Fibroblast of skin of left quadriceps (primary cell): ENCODE results near the gene ZNF444.
"Not testable (repeated sequence)": the region's sequence is repeated elsewhere in the genome, so short reads cannot be mapped to it uniquely, and the experiment has no call there.

Source experiments
- DNase-seq, 2 experiments: peaks; one replicate each; pipeline ENCODE4 v3.0.0-alpha.2; 2013; ENCODE audit warnings: low read depth in 2 of 2

The ZNF444 gene

GRCh38 chr19:56177564-56178243 lies 36.6 kb downstream of the ZNF444 start:
- DNase-seq = no peak

DNA sequence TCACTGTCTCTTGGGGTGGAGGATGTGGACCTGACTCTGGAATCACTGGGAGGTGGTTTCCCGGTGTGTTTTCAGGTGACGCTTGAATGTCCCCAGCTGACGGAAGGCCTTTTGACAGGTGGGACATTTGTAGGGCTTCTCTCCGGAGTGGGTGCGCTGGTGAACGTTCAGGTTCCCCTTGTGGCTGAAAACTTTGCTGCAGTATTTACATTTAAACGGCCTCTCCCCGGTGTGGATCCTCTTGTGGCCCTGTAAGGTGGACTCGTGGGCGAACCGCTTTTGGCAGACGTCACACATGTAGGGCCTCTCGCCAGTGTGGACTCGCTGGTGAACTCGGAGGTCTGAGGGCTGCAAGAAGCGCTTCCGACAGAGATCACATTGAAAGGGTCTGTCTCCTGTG lies 48.7 kb downstream of the ZNF444 start:
- no peak for DNase-seq

DNA sequence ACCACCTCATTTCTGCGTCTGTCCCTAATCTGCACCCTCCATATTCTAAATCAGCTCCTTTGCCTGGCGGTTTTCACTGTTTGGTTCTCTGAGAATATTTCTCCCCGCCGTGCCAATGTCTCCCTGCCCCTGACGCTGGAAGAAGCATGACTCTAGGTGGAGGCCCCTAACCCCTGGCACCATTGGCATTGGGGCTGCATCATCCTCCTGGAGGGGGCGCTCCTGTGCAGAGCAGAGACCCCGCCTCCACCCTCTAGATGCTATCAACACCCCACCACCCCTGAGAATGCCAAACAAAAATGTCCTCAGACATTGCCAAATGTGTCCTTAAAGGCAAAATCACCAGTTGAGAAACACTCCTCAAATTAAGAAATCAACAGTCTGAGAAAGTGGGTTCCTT lies 50.0 kb downstream of the ZNF444 start:
- DNase-seq = no peak

- no peak for DNase-seq
Observed at GRCh38 chr19:56191711-56192110, 50.6 kb downstream of the ZNF444 start.

- DNase-seq = no peak
Observed at GRCh38 chr19:56193981-56194640, 53.0 kb downstream of the ZNF444 start.

- not testable (repeated sequence) for DNase-seq
Observed at GRCh38 chr19:56197646-56198045, 56.6 kb downstream of the ZNF444 start, which contains the start of gene ZSCAN5B. ZSCAN5B (minus strand) TSS chr19:56197783; CDS start chr19:56193052, 4,731 bp downstream.

- DNase-seq = no peak
Observed at GRCh38 chr19:56199687-56200086, 58.6 kb downstream of the ZNF444 start.

DNA sequence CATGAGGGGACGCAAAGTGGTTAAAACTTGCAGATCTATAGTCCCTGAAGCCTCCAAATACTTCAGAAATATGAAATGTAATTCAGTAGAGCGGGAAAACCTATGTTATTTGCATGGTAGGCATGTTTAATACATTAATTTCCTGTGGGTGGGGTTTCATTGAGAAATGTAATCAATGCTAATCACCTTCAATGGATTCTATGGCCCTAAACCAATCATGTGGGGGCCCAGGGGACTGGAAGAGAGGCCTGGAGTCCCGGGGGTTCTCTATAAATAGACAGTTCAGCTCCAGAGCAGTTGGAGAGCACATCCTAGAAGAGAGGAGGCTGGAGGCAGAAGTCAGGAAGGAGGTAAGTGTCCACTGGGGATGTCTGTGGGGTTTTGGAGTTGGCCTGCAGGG lies 60.9 kb downstream of the ZNF444 start, which contains the start of gene ZSCAN5C:
Gene ZSCAN5C, plus strand, starts transcription at position 301 of the 400 bp plus-strand sequence. CDS start 3,641 bp downstream, outside the sequence.
- DNase-seq = no peak

DNA sequence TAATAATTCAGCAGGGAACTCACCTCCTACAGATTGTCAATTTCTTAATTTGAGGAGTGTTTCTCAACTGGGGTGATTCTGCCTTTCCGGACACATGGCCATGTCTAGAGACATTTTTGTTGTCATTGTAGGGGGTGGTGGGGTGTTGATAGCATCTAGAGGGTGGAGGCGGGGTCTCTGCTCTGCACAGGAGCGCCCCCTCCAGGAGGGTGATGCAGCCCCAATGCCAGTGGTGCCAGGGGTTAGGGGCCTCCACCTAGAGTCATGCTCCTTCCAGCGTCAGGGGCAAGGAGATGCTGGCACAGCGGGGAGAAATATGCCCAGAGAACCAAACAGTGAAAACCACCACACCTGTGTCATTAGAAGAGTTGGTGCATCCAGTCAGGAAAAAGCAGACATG lies 66.5 kb downstream of the ZNF444 start:
- DNase-seq = not testable (repeated sequence)

DNA sequence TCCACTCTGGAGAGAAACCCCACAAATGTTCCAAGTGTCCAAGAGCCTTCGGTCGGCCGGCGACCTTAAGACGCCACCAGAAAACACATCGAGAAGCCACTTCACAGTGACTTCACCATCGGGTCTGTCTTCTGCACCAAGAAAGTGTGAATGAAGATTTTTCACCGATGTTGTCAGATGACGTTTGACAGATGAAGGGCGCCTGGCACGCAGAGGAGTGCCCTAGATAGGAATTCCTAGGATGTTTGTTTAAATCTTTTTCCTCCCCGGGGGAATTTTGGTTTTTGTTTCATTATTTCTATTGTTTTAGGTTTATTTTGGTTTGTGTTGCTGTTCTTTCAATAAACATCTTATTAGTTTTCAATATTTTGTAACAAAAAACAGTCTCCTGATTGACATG lies 68.0 kb downstream of the ZNF444 start:
- no peak for DNase-seq

DNA sequence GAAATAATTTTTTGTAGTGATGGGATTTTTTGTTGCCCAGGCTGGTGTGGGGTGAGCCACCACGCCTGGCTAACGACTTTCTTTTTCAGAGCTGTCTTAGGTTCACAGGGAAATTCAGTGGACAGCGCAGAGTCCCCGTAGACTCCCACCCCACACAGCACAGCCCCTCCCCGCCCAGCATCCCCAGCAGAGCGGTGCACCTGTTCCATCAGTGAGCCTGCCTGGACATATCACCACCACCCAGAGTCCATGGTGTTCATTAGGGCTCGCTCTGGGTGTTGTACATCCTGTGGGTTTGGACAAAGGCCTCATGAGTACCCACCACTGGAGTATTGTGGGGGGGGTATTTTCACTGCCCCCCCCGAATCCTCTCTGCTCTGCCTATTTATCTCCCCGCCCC lies 68.9 kb downstream of the ZNF444 start:
- not testable (repeated sequence) for DNase-seq
